Neuronal stem cell (in vitro differentiated cells): ENCODE results near the gene GRM1.
"Not testable (repeated sequence)": the region's sequence is repeated elsewhere in the genome, so short reads cannot be mapped to it uniquely, and the experiment has no call there.

Source experiments
- DNase-seq: peaks from one replicate; pipeline ENCODE4 v3.0.0-alpha.2; 2013; ENCODE audit warnings: low spot score
- H2AFZ ChIP-seq: one replicate; pipeline ENCODE4 v1.6.1; 2013; ENCODE audit warnings: mild to moderate bottlenecking, low read length, inconsistent platforms
- H2AK5ac ChIP-seq: 2 replicates; pipeline ENCODE4 v1.6.1; 2013; ENCODE audit warnings: low read depth, mild to moderate bottlenecking, inconsistent platforms, low read length, moderate library complexity, mixed read lengths
- H2BK120ac ChIP-seq: 2 replicates; pipeline ENCODE4 v1.6.1; 2013; ENCODE audit warnings: low read depth, mild to moderate bottlenecking, inconsistent platforms, low read length, moderate library complexity, mixed read lengths
- H2BK12ac ChIP-seq: one replicate; pipeline ENCODE4 v1.6.1; 2013; ENCODE audit warnings: low read length, inconsistent platforms
- H2BK15ac ChIP-seq: 2 replicates; pipeline ENCODE4 v1.6.1; 2013; ENCODE audit warnings: mild to moderate bottlenecking, low read length, inconsistent platforms, mixed read lengths
- H2BK5ac ChIP-seq: one replicate; pipeline ENCODE4 v1.6.1; 2013; ENCODE audit warnings: inconsistent platforms, mild to moderate bottlenecking, low read length, moderate library complexity
- H3K14ac ChIP-seq: one replicate; pipeline ENCODE4 v1.6.1; 2013; ENCODE audit warnings: low read length, inconsistent platforms
- H3K18ac ChIP-seq: 2 replicates; pipeline ENCODE4 v1.6.1; 2013; ENCODE audit warnings: low read length, inconsistent platforms
- H3K23ac ChIP-seq: 2 replicates; pipeline ENCODE4 v1.6.1; 2013; ENCODE audit warnings: low read depth, mild to moderate bottlenecking, mixed read lengths, low read length, inconsistent platforms; ENCODE audit not compliant: poor library complexity
- H3K27ac ChIP-seq: replicated peaks from 3 replicates; pipeline ENCODE4 v1.5.1; 2013; ENCODE audit warnings: low read length, inconsistent platforms
- H3K27me3 ChIP-seq, 3 experiments: 2 replicates each; pipeline ENCODE4 v1.6.1; 2013; ENCODE audit warnings: low read length in 3 of 3, mild to moderate bottlenecking in 2 of 3, inconsistent platforms in 1 of 3, low read depth in 1 of 3, mixed read lengths in 1 of 3, moderate library complexity in 1 of 3; ENCODE audit not compliant: control insufficient read depth in 3 of 3, insufficient read depth in 3 of 3
- H3K36me3 ChIP-seq, 2 donors: replicated peaks in 1 of 2; 2 replicates each; pipeline ENCODE4 v1.6.1; 2013; ENCODE audit warnings: low read length in 2 of 2; ENCODE audit not compliant: control insufficient read depth in 2 of 2, insufficient read depth in 2 of 2
- H3K4ac ChIP-seq: 2 replicates; pipeline ENCODE4 v1.6.1; 2013; ENCODE audit warnings: inconsistent platforms, mild to moderate bottlenecking, low read length, moderate library complexity
- H3K4me1 ChIP-seq, 2 donors: 1 replicate in 1 of 2; 2 replicates in 1 of 2; pipeline ENCODE4 v1.6.1; 2013; ENCODE audit warnings: low read length in 2 of 2, low read depth in 1 of 2; ENCODE audit not compliant: control insufficient read depth in 2 of 2, insufficient read depth in 1 of 2
- H3K4me2 ChIP-seq: one replicate; pipeline ENCODE4 v1.6.1; 2013; ENCODE audit warnings: mild to moderate bottlenecking, low read length, inconsistent platforms; ENCODE audit not compliant: insufficient read depth, poor library complexity, severe bottlenecking
- H3K4me3 ChIP-seq, 2 donors: 2 replicates each; pipeline ENCODE4 v1.5.1; 2013; ENCODE audit warnings: low read length in 2 of 2, mild to moderate bottlenecking in 2 of 2, inconsistent platforms in 1 of 2, moderate library complexity in 1 of 2
- H3K79me1 ChIP-seq: one replicate; pipeline ENCODE4 v1.6.1; 2013; ENCODE audit warnings: low read depth, mild to moderate bottlenecking, inconsistent platforms, low read length, moderate library complexity
- H3K9ac ChIP-seq: one replicate; pipeline ENCODE4 v1.6.1; 2013; ENCODE audit warnings: mild to moderate bottlenecking, low read depth, low read length, inconsistent platforms; ENCODE audit not compliant: poor library complexity
- H3K9me3 ChIP-seq, 2 donors: replicated peaks in 1 of 2; 2 replicates each; pipeline versions ENCODE3 to v1.6.1; 2013; ENCODE audit warnings: low read length in 2 of 2, mild to moderate bottlenecking in 2 of 2, inconsistent platforms in 1 of 2, low read depth in 1 of 2, mixed read lengths in 1 of 2, moderate library complexity in 1 of 2; ENCODE audit not compliant: control insufficient read depth in 2 of 2, insufficient read depth in 1 of 2
- H4K8ac ChIP-seq: one replicate; pipeline ENCODE4 v1.6.1; 2013; ENCODE audit warnings: low read depth, mild to moderate bottlenecking, inconsistent platforms, low read length, moderate library complexity
- H4K91ac ChIP-seq: one replicate; pipeline ENCODE4 v1.6.1; 2013; ENCODE audit warnings: low read length, low read depth, mild to moderate bottlenecking, inconsistent platforms; ENCODE audit not compliant: poor library complexity
- WGBS, 2 donors: extraction: QIAGEN DNeasy Blood & Tissue Kit; methylation state at CpG; one replicate each; pipeline ENCODE4 v1.1.7; 2013; ENCODE audit warnings: missing lambda C conversion rate in 2 of 2, mixed read lengths in 1 of 2; ENCODE audit not compliant: insufficient read length in 2 of 2, insufficient replicate concordance in 1 of 2; ENCODE audit errors: extremely low coverage in 2 of 2; 5-methylcytosine and 5-hydroxymethylcytosine counted together

GRM1 gene

GRCh38 chr6:146240322-146240721 lies 211.5 kb downstream of the GRM1 start:
- Histone ChIP-seq H3K14ac (no peak overlapping the region), H3K27ac (no peak overlapping the region), H2AK5ac (no peak overlapping the region), H2AFZ (no peak overlapping the region), H3K27me3 (no peaks in the 10 kb centered on the region), H4K91ac (no peak overlapping the region), H3K4me2 (no peak overlapping the region), H3K4me3 (no peak overlapping the region), H2BK120ac (no peak overlapping the region), H2BK12ac (no peak overlapping the region), H2BK5ac (no peak overlapping the region), H3K9ac (no peak overlapping the region), H3K18ac (no peak overlapping the region), H3K36me3 (no peaks in the 10 kb centered on the region), H4K8ac (no peak overlapping the region), H3K4me1 (no peaks in the 10 kb centered on the region), H3K79me1 (no peaks in the 10 kb centered on the region), H2BK15ac (no peak overlapping the region), H3K4ac (no peak overlapping the region), H3K9me3 (peaks cover 3 to 4% of the 10 kb centered on the region in 2 donors), H3K23ac (no peak overlapping the region)
- DNase-seq = no peak
- no CpG with 5 or more reads among the region's 1 CpG for WGBS, 2 donors

- Histone ChIP-seq H3K4me2 (no peak overlapping the region), H3K27me3 (no peaks in the 10 kb centered on the region), H3K27ac (no peak overlapping the region), H3K14ac (no peak overlapping the region), H3K9ac (no peak overlapping the region), H2AFZ (no peak overlapping the region), H3K4ac (no peak overlapping the region), H3K4me1 (no peaks in the 10 kb centered on the region), H2BK120ac (no peak overlapping the region), H3K23ac (no peak overlapping the region), H4K8ac (no peak overlapping the region), H3K18ac (no peak overlapping the region), H2BK15ac (no peak overlapping the region), H3K4me3 (no peak overlapping the region), H3K9me3 (peaks cover 3 to 4% of the 10 kb centered on the region in 2 donors), H2BK12ac (no peak overlapping the region), H3K36me3 (no peaks in the 10 kb centered on the region), H3K79me1 (no peaks in the 10 kb centered on the region), H4K91ac (no peak overlapping the region), H2AK5ac (no peak overlapping the region), H2BK5ac (no peak overlapping the region)
- no CpG with 5 or more reads among the region's 2 CpGs for WGBS, 2 donors
- DNase-seq = no peak
Measured at GRCh38 chr6:146240807-146241206, 211.9 kb downstream of the GRM1 start.

- WGBS, 2 donors = no CpG with 5 or more reads among the region's 5 CpGs
- H3K14ac ChIP-seq = not testable (repeated sequence)
Measured at GRCh38 chr6:146243646-146244045, 214.8 kb downstream of the GRM1 start.

DNA sequence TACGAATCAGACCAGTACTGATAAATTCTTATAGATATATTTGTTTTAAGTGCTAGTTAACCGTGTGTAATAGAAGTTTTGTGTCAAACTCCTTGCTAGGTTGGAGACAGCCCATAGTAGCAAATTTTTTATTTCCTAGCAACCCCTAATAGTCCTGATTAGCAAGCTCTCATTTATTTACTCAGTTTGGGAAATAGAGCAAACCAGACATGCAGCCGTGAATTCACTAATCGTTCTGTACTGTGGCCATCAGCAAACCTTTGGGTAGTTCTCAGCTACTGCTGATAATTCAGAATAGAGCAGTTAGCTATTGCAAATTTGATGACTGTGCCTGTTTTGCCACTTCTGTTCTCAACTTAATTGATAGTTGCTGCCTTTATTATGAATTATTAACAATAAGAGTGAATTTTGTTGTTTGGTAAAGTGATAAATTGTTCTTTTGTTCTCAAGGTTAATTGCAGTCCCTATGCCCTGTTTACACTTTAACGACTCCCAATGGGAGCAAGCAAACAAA lies 215.8 kb downstream of the GRM1 start:
- H3K27me3 ChIP-seq = no peaks in the 10 kb centered on the region
- no peak overlapping the region for H4K91ac ChIP-seq
- H3K9me3 ChIP-seq = peaks cover 3 to 4% of the 10 kb centered on the region in 2 donors
- H3K79me1 ChIP-seq = no peaks in the 10 kb centered on the region
- WGBS, 2 donors = no CpG with 5 or more reads among the region's 5 CpGs
- no peak overlapping the region for H2BK15ac ChIP-seq
- H3K4ac ChIP-seq = no peak overlapping the region
- H3K4me2 ChIP-seq = no peak overlapping the region
- H3K4me3 ChIP-seq = no peak overlapping the region
- H3K23ac ChIP-seq = no peak overlapping the region
- H4K8ac ChIP-seq = no peak overlapping the region
- no peak overlapping the region for H2AFZ ChIP-seq
- DNase-seq = no peak
- H3K18ac ChIP-seq = no peak overlapping the region
- no peak overlapping the region for H3K27ac ChIP-seq
- H3K9ac ChIP-seq = no peak overlapping the region
- H2BK120ac ChIP-seq = no peak overlapping the region
- no peak overlapping the region for H2BK12ac ChIP-seq
- H2AK5ac ChIP-seq = no peak overlapping the region
- H3K14ac ChIP-seq = no peak overlapping the region
- no peak overlapping the region for H2BK5ac ChIP-seq
- no peaks in the 10 kb centered on the region for H3K4me1 ChIP-seq
- H3K36me3 ChIP-seq = no peaks in the 10 kb centered on the region

More at GRCh38 chr6:146243646-146244045, 214.8 kb downstream of the GRM1 start:
- not testable (repeated sequence) for H3K4me2 ChIP-seq, H3K4me3 ChIP-seq, H2BK5ac ChIP-seq, H3K4me1 ChIP-seq, H2BK15ac ChIP-seq, H3K4ac ChIP-seq, H3K27ac ChIP-seq, H2AK5ac ChIP-seq, H3K79me1 ChIP-seq, H4K91ac ChIP-seq, H2AFZ ChIP-seq, H3K27me3 ChIP-seq, H4K8ac ChIP-seq, H3K23ac ChIP-seq, H3K9ac ChIP-seq, H2BK120ac ChIP-seq, H3K18ac ChIP-seq, DNase-seq, H2BK12ac ChIP-seq, H3K9me3 ChIP-seq, H3K36me3 ChIP-seq
